Measurements from ENCODE around the gene TSPAN31.
A peak's percentile ranks its signal among the peaks of the same experiment; 100 is the strongest.
"Not testable (repeated sequence)": the region's sequence is repeated elsewhere in the genome, so short reads cannot be mapped to it uniquely, and the experiment has no call there.

Gene TSPAN31

DNA sequence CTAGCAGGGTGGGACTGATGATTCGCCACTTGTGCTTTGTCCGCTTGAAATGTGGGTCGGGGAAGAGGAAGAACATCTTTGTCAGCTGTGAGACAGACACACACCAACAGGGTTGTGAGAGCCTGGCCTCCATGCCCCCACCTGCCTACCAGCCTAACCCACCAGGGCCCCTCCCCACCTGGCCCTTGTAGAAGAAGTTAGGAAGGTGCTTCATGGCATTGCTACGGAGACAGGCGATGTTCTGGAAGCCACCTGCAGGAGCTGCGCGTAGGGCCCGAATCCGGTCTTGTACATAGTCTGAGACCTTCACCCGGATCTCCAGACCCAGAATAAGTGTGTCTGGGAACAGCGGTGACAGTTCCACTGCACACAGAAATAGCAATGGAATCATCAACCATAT is 24.8 kb downstream of the TSPAN31 start:
- no peak for DNase-seq

DNA sequence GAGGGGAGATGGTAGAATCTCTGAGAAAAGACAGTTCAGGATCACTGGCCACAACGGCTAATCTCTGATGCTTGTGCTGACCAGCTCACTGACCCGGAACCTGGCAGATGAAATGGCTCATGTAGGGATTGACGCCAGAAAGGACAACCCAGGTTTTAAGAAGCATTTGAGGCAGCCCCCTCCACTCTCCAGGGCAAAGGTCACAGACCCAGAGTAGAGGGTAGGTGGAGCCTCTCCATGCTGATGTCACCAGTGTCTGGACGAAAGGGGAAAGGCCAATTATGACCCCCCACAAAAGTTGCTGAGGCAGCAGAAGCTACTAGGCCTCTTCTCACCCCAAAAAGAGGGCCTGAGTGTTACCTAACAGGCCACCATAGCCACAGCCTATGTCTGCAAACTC is 25.9 kb downstream of the TSPAN31 start:
- no peak for DNase-seq

DNA sequence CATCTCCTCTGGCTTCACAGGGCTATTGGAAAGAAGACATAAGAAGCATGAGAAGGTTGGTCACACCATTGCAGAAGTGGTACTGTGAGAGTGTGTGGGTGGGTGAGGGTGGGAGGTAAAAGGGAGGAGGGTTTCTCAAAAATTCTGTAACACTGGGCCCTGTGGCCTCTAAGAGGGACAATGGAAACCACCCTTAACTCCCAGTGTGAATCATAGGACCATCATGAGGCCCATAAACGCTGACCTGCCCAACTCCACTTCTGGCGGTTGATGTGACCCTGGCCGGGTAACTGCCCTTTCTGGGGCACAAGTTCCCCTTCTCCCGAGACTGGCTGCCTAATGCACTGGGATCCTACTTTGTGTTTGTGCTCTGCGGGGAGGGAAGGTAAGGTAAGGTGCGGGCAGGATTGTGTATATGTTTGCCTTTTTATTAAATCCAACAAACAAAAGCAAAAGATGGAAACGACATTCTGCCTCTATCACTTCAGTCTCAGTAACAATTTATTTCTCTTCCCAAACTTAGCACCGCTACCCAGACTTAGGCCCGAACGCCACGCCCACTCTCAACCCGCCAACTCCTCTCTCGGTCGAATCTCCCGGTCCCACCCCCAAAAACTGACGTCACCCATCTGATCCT is 26.5 kb downstream of the TSPAN31 start:
- DNase-seq: peak; percentile 91

DNA sequence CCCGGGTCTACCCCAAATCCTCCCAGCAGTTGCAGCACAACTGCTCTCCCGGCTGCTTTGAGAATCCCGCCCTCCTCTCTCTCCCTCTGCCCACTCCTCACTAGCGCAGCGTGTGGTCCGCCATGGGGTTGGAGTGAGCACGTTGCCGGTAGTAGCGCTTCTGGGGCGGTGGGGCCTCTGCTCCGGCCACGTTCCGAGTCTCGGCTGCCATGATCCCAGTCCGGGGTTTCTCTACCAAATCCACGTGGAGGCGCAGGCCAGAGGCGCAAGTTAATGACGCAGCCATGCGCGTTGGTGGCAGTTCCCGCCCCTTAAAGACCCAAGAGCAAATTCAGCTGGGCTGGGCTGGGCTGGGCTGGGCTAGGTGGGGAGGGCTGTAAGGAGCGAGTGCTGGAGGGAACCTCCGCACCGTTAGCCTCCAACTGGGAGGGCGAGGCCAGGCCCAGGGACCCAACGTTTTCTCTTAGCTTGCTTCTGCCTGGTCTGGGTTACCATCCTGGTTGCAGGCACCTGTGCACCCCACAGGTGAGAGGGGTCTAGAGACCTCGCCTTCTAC is 27.1 kb downstream of the TSPAN31 start, which contains the start of gene METTL1:
Gene METTL1 (minus strand): TSS at position 233 of the 556 bp plus-strand sequence. CDS start 22 bp downstream, at position 211.
- DNase-seq: peak; percentile 90

DNA sequence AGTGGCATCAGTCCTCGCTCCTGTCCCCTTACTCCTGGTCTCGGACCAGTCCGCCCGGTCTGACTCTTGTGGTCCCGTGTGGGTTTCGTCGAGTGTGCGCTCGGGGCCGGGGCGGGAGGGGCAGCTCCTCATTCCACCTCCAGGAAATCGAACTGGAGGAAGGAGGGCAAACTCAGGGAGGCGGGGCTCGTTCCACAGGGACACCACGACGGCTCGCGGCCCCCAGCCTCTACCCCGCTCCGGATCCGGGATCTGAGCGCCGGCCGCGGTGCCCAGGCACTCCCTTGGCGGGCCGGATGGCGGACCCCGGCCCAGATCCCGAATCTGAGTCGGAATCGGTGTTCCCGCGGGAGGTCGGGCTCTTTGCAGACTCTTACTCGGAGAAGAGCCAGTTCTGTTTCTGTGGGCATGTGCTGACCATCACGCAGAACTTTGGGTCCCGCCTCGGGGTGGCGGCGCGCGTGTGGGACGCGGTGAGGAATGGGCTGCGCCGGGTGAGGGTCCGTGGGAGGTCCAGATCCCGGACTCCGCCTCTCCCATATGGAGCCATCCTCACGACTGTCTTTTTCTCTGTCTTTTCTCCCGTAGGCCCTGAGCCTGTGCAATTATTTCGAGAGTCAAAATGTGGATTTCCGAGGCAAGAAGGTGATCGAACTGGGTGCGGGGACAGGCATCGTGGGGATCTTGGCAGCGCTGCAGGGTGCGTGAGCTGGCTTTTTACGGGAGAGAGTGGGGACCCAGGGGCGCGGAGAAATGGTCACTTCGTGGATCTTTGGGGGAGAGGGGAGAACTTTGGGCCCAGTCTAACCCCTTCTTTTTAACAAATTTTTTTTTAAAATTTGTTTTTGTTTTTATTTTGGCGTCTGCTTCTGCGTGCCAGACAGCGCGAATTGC is 27.8 kb downstream of the TSPAN31 start, which contains the start of gene EEF1AKMT3:
Gene EEF1AKMT3 (plus strand): TSS at position 186 of the 894 bp plus-strand sequence. CDS start 111 bp downstream, at position 297.
- peak; percentile 52 for DNase-seq

DNA sequence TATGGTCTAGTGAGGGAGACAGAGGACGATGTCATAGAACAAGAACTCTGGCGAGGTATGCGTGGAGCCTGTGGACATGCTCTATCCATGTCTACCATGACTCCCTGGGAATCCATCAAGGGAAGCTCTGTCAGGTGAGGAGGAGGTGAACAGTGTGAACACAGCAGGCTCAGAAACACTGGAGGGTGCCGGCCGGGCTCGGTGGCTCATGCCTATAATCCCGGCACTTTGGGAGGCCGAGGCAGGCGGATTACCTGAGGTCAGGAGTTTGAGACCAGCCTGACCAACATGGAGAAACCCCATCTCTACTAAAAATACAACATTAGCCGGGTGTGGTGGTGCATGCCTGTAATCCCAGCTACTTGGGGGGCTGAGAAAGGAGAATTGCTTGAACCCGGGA is 29.8 kb downstream of the TSPAN31 start:
- not testable (repeated sequence) for DNase-seq

DNA sequence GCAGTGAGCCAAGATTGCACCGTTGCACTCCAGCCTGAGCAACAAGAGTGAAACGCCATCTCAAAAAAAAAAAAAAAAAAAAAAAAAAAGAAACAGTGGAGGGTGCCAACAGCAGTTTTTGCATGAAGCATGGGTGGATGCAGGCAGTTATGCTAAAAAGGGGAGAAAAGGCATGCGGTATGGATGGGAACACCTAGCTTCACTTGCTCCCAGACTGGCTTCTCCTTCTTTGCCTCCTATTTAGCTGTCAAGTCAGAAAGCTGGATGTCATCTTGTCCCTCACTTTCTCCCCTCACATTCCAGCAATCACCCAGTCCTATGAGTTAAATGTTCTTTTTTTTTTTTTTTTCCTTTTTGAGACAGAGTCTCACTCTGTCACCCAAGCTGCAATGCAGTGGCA is 30.2 kb downstream of the TSPAN31 start:
- DNase-seq: no peak

DNA sequence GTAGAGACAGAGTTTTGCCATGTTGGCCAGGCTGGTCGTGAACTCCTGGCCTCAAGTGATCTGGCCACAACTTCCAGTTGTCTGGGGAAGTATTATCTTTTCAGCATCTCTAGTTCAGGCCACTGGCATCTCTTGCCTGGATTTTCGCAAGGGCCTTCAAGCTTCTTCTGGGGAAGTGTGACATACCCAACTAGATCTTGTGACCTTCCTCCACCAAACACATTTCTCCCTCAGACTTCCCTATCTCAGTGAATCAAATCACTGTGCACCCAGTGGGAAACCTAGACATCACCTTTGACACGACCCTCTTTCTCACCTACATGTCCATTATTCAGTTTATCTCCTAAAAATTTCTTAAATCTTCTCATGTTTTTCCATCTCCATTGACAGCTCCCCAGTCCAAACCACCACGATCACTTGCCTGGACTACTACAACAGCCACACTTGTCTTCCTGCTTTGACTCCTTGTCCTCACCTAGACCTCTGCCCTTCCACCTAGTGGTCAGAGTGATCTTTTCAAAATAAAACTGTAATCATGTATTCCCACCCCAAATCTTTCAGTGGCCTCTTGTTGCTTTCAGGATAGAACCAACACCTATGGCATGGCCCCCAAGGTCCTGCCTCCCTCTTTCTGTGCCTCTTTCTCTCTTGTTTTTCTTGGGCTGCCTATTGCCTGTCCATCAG is 30.9 kb downstream of the TSPAN31 start:
- no peak for DNase-seq

DNA sequence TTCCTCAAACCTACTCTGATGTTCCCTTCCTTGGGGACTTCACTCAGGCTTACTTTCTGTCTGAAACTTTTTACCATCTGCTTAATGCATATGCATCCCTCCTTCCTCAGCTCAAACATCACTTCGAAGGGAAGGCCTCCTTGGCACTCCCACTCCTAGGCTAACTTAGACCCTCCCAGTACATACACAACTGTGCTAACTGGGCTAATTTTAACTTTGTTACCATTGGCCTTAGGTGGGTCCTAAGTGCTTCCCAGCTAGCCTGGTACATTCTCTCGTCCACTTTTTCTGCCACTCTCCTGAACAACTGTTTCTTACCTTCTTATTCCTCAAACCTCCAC is 31.4 kb downstream of the TSPAN31 start:
- no peak for DNase-seq

DNA sequence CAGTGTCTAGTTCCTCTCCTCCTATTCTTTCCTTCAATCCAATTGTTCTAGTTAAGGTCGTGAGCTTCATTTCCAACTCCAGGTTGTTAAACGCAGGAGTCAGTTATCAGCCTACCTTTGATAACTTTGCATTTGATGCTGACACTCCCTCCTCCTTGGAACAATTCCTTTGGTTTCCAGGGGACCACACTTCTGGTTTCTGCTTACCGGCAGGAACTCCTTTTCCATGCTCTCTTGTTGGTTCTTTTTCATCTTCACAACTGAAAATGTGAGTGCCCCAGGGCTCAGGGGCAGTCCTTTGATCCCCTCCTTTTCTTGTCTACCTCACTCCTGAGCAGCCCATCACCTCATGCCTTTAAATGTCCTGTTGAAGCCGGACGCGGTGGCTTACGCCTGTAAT is 32.5 kb downstream of the TSPAN31 start:
- DNase-seq: no peak

DNA sequence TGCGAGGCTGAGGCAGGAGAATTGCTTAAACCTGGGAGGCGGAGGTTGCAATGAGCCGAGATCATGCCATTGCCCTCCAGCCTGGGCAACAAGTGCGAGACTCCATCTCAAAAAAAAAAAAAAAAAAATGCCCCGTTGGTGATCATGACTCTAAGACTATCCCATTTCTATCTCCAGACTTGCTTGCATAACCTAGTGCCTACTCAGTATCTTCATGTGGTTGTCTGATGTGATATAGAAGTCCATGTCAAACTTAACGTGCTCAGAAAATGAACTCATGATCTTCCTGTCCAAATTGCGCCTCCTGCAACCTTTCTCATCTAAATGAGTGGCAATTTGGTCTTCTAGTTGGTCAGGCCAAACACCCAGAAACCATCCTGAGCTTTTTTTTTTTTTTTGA is 33.1 kb downstream of the TSPAN31 start:
- DNase-seq: no peak

DNA sequence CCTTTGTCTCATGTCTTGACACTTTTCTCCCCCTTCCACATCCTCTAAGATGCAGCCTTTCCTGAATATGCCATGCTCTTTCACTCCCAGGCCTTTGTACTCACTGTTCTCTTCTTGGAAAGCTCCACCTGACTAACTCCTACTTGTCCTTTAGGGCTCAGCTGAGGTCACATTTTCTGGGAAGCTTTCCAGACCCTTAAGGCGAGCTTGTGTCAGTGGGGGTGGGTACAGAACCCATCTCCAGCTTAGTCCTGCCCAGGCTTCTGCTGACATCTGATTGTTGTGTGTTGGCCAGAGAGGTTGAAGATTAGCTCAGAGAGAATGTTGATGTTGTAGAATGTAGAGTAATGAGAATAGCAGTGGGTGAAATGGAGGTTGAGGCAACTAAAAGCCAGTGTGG is 34.9 kb downstream of the TSPAN31 start:
- DNase-seq: no peak

DNA sequence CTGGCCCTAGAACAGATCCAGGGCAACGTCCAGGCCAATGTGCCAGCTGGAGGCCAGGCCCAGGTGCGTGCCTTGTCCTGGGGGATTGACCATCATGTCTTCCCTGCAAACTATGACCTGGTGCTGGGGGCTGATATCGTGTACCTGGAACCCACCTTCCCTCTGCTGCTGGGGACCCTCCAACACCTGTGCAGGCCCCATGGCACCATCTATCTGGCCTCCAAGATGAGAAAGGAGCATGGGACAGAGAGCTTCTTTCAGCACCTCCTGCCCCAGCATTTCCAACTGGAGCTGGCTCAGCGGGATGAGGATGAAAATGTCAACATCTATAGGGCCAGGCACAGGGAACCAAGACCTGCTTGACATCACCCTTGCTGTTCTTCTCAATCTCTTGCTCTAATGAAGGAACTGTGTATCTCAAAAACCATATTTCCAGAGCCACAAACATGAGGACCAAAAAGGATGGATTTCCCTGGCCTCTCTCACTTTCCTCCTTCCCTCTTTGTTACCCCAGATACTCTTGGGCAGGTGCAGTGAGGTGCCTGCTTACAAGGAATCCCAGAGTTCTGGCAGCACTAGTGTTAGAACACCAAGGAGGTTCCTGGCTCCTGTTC is 35.6 kb downstream of the TSPAN31 start:
- DNase-seq: no peak

DNA sequence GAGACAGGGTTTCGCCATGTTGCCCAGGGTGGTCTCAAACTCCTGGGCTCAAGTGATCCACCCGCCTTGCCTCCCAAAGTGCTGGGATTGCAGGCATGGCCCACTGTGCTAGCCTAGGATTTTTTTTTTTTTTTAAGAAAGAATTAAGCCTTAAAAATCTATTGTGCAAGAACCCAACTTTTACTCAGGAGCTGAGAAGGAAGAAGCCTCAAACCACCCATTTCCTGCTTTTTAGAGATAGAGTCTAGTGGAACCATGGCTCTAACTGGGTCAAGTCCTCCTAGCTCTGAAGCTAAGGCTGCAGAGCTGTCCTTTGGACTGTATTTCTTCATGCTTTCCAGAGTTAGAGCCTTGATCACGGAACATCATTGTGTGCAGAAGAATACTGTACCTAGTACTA is 36.4 kb downstream of the TSPAN31 start:
- DNase-seq: no peak

DNA sequence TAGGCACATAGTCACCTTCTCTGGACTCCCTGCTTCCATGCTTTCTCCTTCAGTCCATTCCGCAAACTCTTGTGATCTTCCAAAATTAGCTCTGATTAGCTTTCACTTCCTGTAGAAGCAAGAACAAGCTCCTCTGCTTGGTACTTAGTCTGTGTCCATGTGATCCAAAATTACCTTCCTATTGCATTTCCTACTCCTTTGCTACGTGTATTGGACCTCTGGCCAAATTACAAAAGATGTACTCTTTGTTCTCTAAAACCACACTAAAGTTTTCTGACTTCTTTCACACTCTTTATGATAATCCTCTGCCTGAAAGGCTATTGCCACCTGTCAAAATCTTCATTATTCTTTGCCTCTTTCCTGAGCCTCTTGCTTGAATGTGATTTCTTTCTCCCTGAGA is 37.0 kb downstream of the TSPAN31 start:
- DNase-seq: no peak

DNA sequence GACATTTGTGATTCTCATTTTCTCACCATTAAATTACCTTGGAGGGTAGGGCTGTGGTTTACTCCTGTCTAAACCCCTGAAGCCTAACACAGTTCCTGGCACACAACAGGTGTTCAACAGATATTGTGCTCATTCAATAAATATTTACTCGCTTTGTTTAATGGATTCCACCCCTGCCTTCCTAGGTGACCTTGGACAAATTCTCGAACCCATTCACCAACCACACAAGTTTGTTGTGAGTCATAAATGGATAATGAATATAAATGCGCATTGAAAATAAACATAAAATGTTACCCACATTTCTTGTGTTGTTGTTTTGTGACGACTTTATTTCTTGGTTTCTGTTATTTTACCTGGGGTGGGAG is 37.4 kb downstream of the TSPAN31 start:
- no peak for DNase-seq

DNA sequence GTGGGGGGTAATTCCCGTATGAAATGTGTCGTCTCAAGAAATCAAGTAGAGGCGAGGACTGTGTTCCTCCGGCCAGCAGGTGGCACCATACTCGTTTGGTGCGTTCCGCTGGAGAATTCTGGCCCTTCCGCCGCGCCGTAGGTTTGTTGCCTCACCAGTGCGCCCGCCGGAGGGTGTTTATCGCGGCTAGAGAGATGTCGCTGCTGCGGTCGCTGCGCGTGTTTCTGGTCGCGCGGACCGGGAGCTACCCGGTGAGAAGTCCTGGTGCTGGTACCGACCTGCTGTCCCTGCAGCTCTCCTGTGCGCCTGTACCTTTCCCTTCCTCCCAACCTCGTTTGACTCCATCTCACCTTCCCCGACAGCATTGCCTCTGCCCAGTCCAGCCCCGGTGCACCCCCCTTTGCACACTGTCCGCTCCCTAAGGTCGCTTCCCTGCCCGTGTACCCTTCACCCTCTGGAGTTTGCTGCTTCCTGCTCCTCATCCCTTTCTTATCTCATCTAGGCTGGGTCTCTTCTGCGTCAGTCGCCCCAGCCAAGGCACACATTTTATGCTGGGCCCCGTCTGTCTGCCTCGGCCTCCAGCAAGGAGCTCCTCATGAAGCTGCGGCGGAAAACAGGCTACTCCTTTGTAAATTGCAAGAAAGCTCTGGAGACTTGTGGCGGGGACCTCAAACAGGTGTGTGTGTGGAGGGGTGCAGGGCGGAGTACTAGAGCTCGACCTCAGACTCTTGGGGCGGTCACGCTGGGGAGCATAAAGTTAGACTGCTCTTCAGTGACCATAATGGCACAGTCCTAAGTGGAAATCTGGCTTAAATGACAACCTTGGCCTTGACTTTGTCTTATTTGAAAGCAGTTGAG is 38.0 kb downstream of the TSPAN31 start, which contains the start of gene TSFM:
Gene TSFM (plus strand): TSS at position 180 of the 858 bp plus-strand sequence. CDS start 15 bp downstream, at position 195.
- peak; percentile 99 for DNase-seq

DNA sequence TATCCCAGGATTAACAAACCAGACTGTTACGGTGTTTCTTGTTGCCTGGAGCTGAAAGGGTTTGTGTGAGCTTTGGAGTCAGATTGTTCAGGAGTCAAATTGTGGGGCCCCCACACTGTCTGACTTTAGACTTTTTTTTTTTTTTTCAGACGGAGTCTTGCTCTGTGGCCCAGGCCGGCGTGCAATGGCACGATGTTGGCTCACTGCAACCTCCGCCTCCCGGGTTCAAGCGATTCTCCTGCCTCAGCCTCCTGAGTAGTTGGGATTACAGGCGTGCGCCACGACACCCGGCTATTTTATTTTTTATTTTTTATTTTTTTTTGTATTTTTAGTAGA is 38.6 kb downstream of the TSPAN31 start:
- no peak for DNase-seq

DNA sequence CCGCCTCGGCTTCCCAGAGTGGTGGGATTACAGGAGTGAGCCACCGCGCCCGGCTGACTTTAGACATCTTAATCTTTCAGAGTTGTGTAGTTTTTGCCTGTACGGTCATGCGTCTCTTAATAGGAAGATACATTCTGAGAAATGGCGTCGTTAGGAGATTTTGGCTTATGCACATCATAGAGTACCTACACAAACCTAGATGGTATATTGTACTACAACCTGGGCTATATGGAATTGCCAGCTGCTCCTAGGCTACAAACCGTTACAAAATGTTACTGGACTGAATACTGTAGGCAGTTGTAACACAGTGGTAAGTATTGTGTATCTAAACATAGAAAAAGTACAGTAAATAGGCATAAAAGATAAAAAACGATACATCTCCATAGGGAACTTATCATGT is 39.0 kb downstream of the TSPAN31 start:
- no peak for DNase-seq

DNA sequence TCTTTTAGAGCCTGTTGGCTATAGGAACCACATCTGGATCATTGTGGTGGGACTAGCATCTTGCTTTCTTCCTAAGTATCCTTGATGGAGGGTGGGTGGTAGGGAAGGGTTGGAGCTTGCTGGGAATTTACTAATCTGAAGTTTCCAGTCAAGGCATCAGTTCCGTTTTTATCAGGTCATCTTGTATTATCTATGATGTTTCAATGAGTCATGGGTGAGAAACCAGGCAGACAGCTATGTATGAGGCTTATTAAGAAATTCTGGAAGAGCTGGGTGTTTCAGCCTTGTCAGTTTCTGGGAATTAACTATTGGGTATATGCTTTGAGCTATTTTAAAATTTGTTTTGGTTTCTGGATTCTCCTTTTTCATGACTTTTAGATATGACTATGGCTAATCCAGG is 49.1 kb downstream of the TSPAN31 start:
- no peak for DNase-seq

DNA sequence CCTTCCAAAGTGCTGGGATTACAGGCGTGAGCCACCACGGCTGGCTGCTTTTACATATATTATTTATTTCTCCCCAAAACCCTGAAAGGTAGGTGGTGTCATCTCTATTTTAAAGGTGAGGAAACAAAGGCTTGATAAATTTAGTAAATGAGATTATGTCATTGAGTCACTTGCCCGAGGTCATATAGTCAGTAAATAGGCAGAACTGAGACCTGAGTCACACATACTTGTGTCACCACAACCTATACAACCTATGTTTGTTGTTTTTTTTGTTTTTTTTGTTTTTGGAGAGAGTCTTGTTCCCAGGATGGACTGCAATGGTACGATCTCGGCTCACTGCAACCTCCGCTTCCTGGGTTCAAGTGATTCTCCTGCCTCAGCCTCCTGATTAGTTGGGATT is 50.5 kb downstream of the TSPAN31 start:
- no peak for DNase-seq

DNA sequence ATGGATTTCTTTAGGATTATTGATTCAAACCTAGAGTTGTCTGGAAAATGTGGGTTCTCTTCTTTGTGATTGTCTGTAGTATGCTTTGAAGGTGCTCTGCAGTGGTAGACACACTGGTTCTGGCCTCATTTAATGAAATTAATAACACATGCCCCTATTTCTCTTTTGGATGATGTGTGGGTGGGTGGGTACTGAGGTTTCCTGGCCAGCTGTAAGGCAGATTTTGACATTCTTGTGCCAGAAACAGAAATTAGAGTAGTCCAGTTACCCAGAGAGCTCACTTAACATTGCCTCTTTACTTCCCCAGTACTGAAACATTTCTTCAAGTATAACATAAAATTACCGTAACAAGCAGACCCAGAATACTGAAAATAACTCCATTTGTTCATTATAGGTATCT is 52.2 kb downstream of the TSPAN31 start:
- DNase-seq: no peak

Measured in CD4-positive, alpha-beta T cell treated with Interleukin-17A for 4 hours (primary cell).